ENCODE measurements around the gene ARVCF. TPM values are rescaled to one million over a fixed set of nuclear protein-coding genes. Genes with fewer than 3 reads are reported as not detected.

ARVCF gene
- total and polyA plus RNA-seq, 2 of the 8 experiments (the other 6 are each of a cell fraction or from before 2014, with no cell fraction given): 31.0 to 43.2 TPM

DNA sequence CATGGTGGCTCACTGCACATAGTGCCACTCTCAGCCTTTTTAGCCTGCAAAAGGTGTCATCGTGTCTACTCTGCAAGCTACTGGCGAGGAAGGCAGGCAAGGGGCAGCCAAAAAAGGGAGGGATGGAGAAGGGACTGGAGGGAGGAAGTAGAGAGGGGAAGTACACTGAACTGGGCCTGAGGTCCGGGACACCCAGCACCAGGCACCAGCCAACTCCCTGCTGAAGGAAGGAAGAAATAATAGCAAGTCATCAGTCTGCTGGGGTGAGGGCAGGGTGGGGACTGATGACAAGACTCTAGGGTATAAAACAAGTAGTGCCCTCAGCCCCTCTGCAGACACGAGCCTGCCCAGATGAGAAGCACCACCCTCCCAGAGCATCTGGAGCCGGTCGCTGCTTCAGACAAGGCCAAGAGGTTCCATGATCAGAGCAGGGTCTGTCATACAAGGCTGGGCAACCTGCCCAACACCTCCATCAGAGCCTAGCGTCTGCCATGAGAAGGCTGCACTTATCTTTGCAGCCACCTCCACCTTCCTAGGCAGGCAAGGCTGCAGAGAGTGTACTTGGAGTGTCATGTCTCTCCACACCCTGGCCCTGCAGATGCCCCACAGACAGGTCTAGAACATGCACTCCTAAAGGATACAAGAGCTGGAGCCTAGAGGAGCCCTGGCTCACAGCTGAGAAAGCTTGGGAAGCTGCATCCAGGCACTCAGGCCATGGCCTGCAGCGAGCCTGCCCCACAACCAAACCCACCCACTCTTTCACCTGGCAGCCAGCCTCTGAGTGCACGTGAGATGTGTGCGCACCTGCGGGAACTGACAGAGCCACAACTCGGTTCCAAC, 84.0 kb downstream of the ARVCF start:
- H2BK12ac ChIP-seq (ENCODE audit: low read depth, low read length): no peak overlapping the region
- H4K91ac ChIP-seq (replicated peaks; ENCODE audit: insufficient read length, low read length): no peak overlapping the region
- FAIRE-seq: no peak
- H2AK5ac ChIP-seq (ENCODE audit: low read depth, low read length): no peak overlapping the region
- no peak overlapping the region for H3K18ac ChIP-seq (ENCODE audit: extremely low read depth, low read length)
- H4K8ac ChIP-seq (ENCODE audit: extremely low read depth, insufficient read depth, low read length): peak overlapping the region; percentile 73; the same call in 1 of the 2 replicates
- no peaks in the 10 kb centered on the region for H3K27me3 ChIP-seq (replicated peaks in 1 of 4; ENCODE audit: control insufficient read depth in 3 of 4, extremely low read depth in 1 of 4, insufficient read depth in 3 of 4, low read length in 3 of 4)
- H2BK5ac ChIP-seq (ENCODE audit: low read depth, low read length): no peak overlapping the region
- no peak overlapping the region for H3K9ac ChIP-seq (replicated peaks in 1 of 4; ENCODE audit: extremely low read depth in 1 of 4, low read depth in 3 of 4, low read length in 3 of 4)
- no peak overlapping the region for H3K4me2 ChIP-seq (ENCODE audit: insufficient read depth in 1 of 2, low read depth in 2 of 2, low read length in 2 of 2)
- no peak for TF ChIP-seq POLR2A (IDR thresholded peaks at IDR 0.05; ENCODE audit: control extremely low read depth in 1 of 2, low read depth in 2 of 2, low read length in 2 of 2)
- no peak for TF ChIP-seq SIRT6 (IDR thresholded peaks at IDR 0.05; ENCODE audit: low read length)
- TF ChIP-seq KDM4A (IDR thresholded peaks at IDR 0.05; ENCODE audit: low read depth, low read length, severe bottlenecking): no peak
- TF ChIP-seq RFX5 (IDR thresholded peaks at IDR 0.05; ENCODE audit: borderline replicate concordance, low read depth, low read length): no peak
- TF ChIP-seq RAD21 (IDR thresholded peaks at IDR 0.05 in 1 of 2, conservative IDR thresholded peaks at IDR 0.05 in 1 of 2; ENCODE audit: low read depth in 2 of 2, low read length in 2 of 2): no peak
- TF ChIP-seq BACH1 (IDR thresholded peaks at IDR 0.05; ENCODE audit: low read length): no peak
- no peak for TF ChIP-seq CBX5 (IDR thresholded peaks at IDR 0.05; ENCODE audit: low read depth, low read length)
- no peak for TF ChIP-seq BCL11A (IDR thresholded peaks at IDR 0.05; ENCODE audit: low read depth in 2 of 2, low read length in 2 of 2)
- no peak for TF ChIP-seq PHF8 (conservative IDR thresholded peaks at IDR 0.05; ENCODE audit: low read depth, low read length)
- no peak for TF ChIP-seq TAF7 (optimal IDR thresholded peaks at IDR 0.05; ENCODE audit: borderline replicate concordance, low read depth, low read length)
- no peak for TF ChIP-seq GTF2F1 (IDR thresholded peaks at IDR 0.05; ENCODE audit: borderline replicate concordance, low read depth, low read length)
- TF ChIP-seq SRF (IDR thresholded peaks at IDR 0.05; ENCODE audit: low read depth, low read length): no peak
- H2BK15ac ChIP-seq (ENCODE audit: low read length): no peak overlapping the region
- H3K27ac ChIP-seq (ENCODE audit: low read depth, low read length): no peak overlapping the region
- no peak overlapping the region for H2BK120ac ChIP-seq (replicated peaks; ENCODE audit: low read depth, low read length)
- no peak overlapping the region for H3K14ac ChIP-seq (ENCODE audit: insufficient read length)
- no peak overlapping the region for H3K4me3 ChIP-seq (ENCODE audit: extremely low read depth in 1 of 4, insufficient read depth in 2 of 4, low read depth in 3 of 4, low read length in 4 of 4)
- no peak for DNase-seq (ENCODE audit: low read depth in 1 of 2, low spot score in 2 of 2)
- no peaks in the 10 kb centered on the region for H3K79me1 ChIP-seq (ENCODE audit: low read depth, low read length)
- peaks cover 0 to 1% of the 10 kb centered on the region in 2 experiments for H4K20me1 ChIP-seq (replicated peaks in 1 of 2; ENCODE audit: control insufficient read depth in 1 of 2, insufficient read depth in 2 of 2, low read length in 2 of 2)
- no peaks in the 10 kb centered on the region for H3K9me3 ChIP-seq (ENCODE audit: insufficient read depth in 2 of 2, low read depth in 1 of 2, low read length in 1 of 2)
- 92% methylated on average over 12 of the region's 12 CpGs; no CpG with 5 or more reads in 1 of the 2 experiments for WGBS, 2 experiments (ENCODE audit: extremely low coverage in 1 of 2, insufficient coverage in 1 of 2, insufficient read length in 1 of 2, insufficient replicate concordance in 2 of 2, low coverage in 1 of 2, low lambda C conversion rate in 2 of 2, missing lambda C conversion rate in 1 of 2)
- no peak overlapping the region for H4K5ac ChIP-seq (ENCODE audit: insufficient read length, low read depth, low read length)
- no peak overlapping the region for H2BK20ac ChIP-seq (ENCODE audit: low read length)
- no peak overlapping the region for H2AFZ ChIP-seq (ENCODE audit: low read length)
- no peak overlapping the region for H3K23ac ChIP-seq (ENCODE audit: insufficient read length)
- ChIA-PET POLR2A (ENCODE audit: partially characterized antibody) (no interaction called here), CTCF (ENCODE audit: partially characterized antibody) (interaction anchor here (1.0 to 1.8 kb wide), 3 partner anchors 15 to 21 kb away, joined by 4 to 7 read pairs (median 6); no protein-coding TSS in a partner anchor)
- no peaks in the 10 kb centered on the region for H3K36me3 ChIP-seq (ENCODE audit: control insufficient read depth in 2 of 4, insufficient read depth in 4 of 4, low read length in 3 of 4)
- no peak overlapping the region for H3K4ac ChIP-seq (replicated peaks; ENCODE audit: insufficient read length, low read depth, low read length)
- no peaks in the 10 kb centered on the region for H3K23me2 ChIP-seq (ENCODE audit: low read depth, low read length)
- no peaks in the 10 kb centered on the region for H3K79me2 ChIP-seq (ENCODE audit: control insufficient read depth in 1 of 2, insufficient read depth in 2 of 2, low read length in 2 of 2)
- no peak overlapping the region for H3K56ac ChIP-seq (replicated peaks; ENCODE audit: insufficient read length, low read depth, low read length)
- no peaks in the 10 kb centered on the region for H3K4me1 ChIP-seq (replicated peaks in 1 of 4; ENCODE audit: control insufficient read depth in 3 of 4, insufficient read depth in 4 of 4, low read length in 3 of 4)
